ENCODE results near the gene ZNF77.
"Not testable (repeated sequence)": the region's sequence is repeated elsewhere in the genome, so short reads cannot be mapped to it uniquely, and the experiment has no call there.

Gene ZNF77

DNA sequence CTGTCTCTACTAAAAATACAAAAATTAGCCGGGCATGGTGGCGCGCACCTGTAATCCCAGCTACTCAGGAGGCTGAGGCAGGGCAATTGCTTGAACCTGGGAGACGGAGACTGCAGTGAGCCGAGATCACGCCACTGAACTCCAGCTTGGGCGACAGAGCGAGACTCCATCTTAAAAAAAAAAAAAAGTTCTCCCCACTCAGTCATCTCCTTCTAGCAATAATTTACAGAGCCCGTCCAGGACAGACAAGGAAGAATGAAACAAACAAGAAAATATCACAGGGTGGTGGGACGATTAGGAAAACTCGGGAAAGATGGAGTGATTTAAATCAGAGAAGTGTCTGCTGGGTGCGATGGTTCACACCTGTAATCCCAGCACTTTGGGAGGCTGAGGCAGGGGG, 18.9 kb upstream of the ZNF77 start:
- not testable (repeated sequence) for DNase-seq; H3K4me2 ChIP-seq (ENCODE audit: low read length); H3K23ac ChIP-seq (ENCODE audit: low read length); H4K12ac ChIP-seq (ENCODE audit: low read depth, low read length); H3K14ac ChIP-seq (ENCODE audit: low read length); H2BK5ac ChIP-seq (ENCODE audit: low read depth, low read length, poor library complexity); H3K9me3 ChIP-seq (ENCODE audit: insufficient read depth, low read depth, low read length); H3K4me3 ChIP-seq (ENCODE audit: low read depth, low read length); H4K8ac ChIP-seq (ENCODE audit: low read depth, low read length); H3K27ac ChIP-seq (ENCODE audit: low read depth, low read length); H4K91ac ChIP-seq (ENCODE audit: low read depth, low read length); H3K18ac ChIP-seq (ENCODE audit: low read length); H2BK12ac ChIP-seq (ENCODE audit: low read length); H3K4me1 ChIP-seq (ENCODE audit: control insufficient read depth in 1 of 2, insufficient read depth in 2 of 2, low read length in 2 of 2); H3K79me1 ChIP-seq (ENCODE audit: low read length); H2AFZ ChIP-seq (ENCODE audit: insufficient read depth, low read length, poor library complexity); H3K9ac ChIP-seq (ENCODE audit: low read length); H3K36me3 ChIP-seq (ENCODE audit: control insufficient read depth in 1 of 2, insufficient read depth in 2 of 2, low read length in 2 of 2); H3K4ac ChIP-seq (ENCODE audit: low read depth, low read length); H2BK120ac ChIP-seq (ENCODE audit: insufficient read depth, low read length, poor library complexity); H2AK5ac ChIP-seq (ENCODE audit: low read length); H3K27me3 ChIP-seq (ENCODE audit: insufficient read depth, low read length); H3K79me2 ChIP-seq (ENCODE audit: control insufficient read depth, insufficient read depth, low read length, poor library complexity)
- whole genome bisulfite sequencing (ENCODE audit: extremely low coverage, insufficient coverage, insufficient read length): no CpG with 5 or more reads among the region's 12 CpGs

DNA sequence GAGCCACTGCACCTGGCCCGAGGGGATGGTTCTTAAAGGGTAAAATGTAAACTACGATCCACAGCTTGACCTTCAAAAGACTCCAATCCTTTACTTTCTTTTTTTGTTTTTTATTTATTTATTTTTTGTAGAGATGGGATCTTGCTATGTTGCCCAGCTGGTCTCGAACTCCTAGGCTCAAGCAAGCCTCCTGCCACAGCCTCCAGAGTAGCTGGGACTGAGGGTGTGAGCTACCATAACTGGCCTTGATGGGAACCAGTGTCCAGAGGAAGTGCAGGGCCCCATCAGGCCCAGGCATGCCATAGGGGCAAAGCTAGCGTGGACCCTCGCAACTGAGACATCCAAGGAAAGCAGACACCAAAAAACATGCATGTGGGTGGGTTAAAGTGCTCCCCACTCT, 18.4 kb upstream of the ZNF77 start:
- no peak overlapping the region for H3K14ac ChIP-seq (ENCODE audit: low read length)
- H2AFZ ChIP-seq (ENCODE audit: insufficient read depth, low read length, poor library complexity): no peak overlapping the region
- H3K27ac ChIP-seq (ENCODE audit: low read depth, low read length): no peak overlapping the region
- no peak overlapping the region for H3K9ac ChIP-seq (ENCODE audit: low read length)
- no CpG with 5 or more reads among the region's 5 CpGs for WGBS (ENCODE audit: extremely low coverage, insufficient coverage, insufficient read length)
- no peaks in the 10 kb centered on the region for H3K4me1 ChIP-seq (ENCODE audit: control insufficient read depth in 1 of 2, insufficient read depth in 2 of 2, low read length in 2 of 2)
- H4K91ac ChIP-seq (ENCODE audit: low read depth, low read length): no peak overlapping the region
- no peaks in the 10 kb centered on the region for H3K79me2 ChIP-seq (ENCODE audit: control insufficient read depth, insufficient read depth, low read length, poor library complexity)
- H3K79me1 ChIP-seq (ENCODE audit: low read length): no peaks in the 10 kb centered on the region
- no peaks in the 10 kb centered on the region for H3K27me3 ChIP-seq (ENCODE audit: insufficient read depth, low read length)
- H2AK5ac ChIP-seq (ENCODE audit: low read length): no peak overlapping the region
- no peak overlapping the region for H3K4ac ChIP-seq (ENCODE audit: low read depth, low read length)
- no peak overlapping the region for H4K12ac ChIP-seq (ENCODE audit: low read depth, low read length)
- no peak overlapping the region for H3K23ac ChIP-seq (ENCODE audit: low read length)
- H2BK120ac ChIP-seq (ENCODE audit: insufficient read depth, low read length, poor library complexity): no peak overlapping the region
- H3K36me3 ChIP-seq (ENCODE audit: control insufficient read depth in 1 of 2, insufficient read depth in 2 of 2, low read length in 2 of 2): no peaks in the 10 kb centered on the region
- H2BK5ac ChIP-seq (ENCODE audit: low read depth, low read length, poor library complexity): no peak overlapping the region
- H3K18ac ChIP-seq (ENCODE audit: low read length): no peak overlapping the region
- no peak overlapping the region for H3K4me2 ChIP-seq (ENCODE audit: low read length)
- no peak overlapping the region for H2BK12ac ChIP-seq (ENCODE audit: low read length)
- H4K8ac ChIP-seq (ENCODE audit: low read depth, low read length): no peak overlapping the region
- H3K9me3 ChIP-seq (ENCODE audit: insufficient read depth, low read depth, low read length): no peaks in the 10 kb centered on the region
- DNase-seq: no peak
- no peak overlapping the region for H3K4me3 ChIP-seq (ENCODE audit: low read depth, low read length)

DNA sequence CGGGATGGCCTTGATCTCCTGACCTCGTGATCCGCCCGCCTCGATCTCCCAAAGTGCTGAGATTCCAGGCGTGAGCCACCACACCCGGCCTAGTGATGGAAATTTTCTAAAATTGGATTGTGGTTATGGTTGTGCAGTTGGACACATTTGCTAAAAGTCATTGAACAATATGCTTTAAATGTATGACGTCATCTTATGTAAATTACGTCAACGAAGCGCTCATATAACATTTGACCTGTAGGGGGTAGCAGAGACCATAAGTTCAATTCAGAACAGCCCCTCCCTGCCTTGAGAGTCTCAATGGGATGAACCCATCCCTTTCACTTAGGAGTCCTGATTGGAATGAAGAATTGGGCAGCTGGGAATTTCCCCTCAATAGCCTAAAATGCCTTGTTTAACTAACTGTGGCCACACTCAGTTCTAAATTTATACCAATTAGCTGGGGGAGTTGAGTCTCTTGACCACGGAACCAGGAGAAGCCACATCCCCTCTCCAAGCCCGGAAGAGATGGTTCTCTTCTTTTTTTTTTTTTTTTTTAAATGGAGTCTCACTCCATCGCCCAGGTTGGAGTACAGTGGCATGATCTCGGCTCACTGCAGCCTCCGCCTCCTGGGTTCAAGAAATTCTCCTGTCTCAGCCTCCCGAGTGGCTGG, 17.4 kb upstream of the ZNF77 start:
- Histone ChIP-seq H3K79me2 (ENCODE audit: control insufficient read depth, insufficient read depth, low read length, poor library complexity) (no peaks in the 10 kb centered on the region), H3K27me3 (ENCODE audit: insufficient read depth, low read length) (no peaks in the 10 kb centered on the region), H3K23ac (ENCODE audit: low read length) (no peak overlapping the region), H3K4me1 (ENCODE audit: control insufficient read depth in 1 of 2, insufficient read depth in 2 of 2, low read length in 2 of 2) (no peaks in the 10 kb centered on the region), H3K79me1 (ENCODE audit: low read length) (no peaks in the 10 kb centered on the region), H3K9me3 (ENCODE audit: insufficient read depth, low read depth, low read length) (no peaks in the 10 kb centered on the region), H3K4me2 (ENCODE audit: low read length) (no peak overlapping the region), H3K18ac (ENCODE audit: low read length) (no peak overlapping the region), H4K91ac (ENCODE audit: low read depth, low read length) (no peak overlapping the region), H4K8ac (ENCODE audit: low read depth, low read length) (no peak overlapping the region), H2AK5ac (ENCODE audit: low read length) (no peak overlapping the region), H3K36me3 (ENCODE audit: control insufficient read depth in 1 of 2, insufficient read depth in 2 of 2, low read length in 2 of 2) (no peaks in the 10 kb centered on the region), H2AFZ (ENCODE audit: insufficient read depth, low read length, poor library complexity) (no peak overlapping the region), H3K4ac (ENCODE audit: low read depth, low read length) (no peak overlapping the region), H4K12ac (ENCODE audit: low read depth, low read length) (no peak overlapping the region), H2BK5ac (ENCODE audit: low read depth, low read length, poor library complexity) (no peak overlapping the region), H3K14ac (ENCODE audit: low read length) (no peak overlapping the region), H2BK120ac (ENCODE audit: insufficient read depth, low read length, poor library complexity) (no peak overlapping the region), H3K4me3 (ENCODE audit: low read depth, low read length) (no peak overlapping the region), H3K27ac (ENCODE audit: low read depth, low read length) (no peak overlapping the region), H3K9ac (ENCODE audit: low read length) (no peak overlapping the region), H2BK12ac (ENCODE audit: low read length) (no peak overlapping the region)
- WGBS (ENCODE audit: extremely low coverage, insufficient coverage, insufficient read length): no CpG with 5 or more reads among the region's 17 CpGs
- DNase-seq: peak; percentile 79 to 97

DNA sequence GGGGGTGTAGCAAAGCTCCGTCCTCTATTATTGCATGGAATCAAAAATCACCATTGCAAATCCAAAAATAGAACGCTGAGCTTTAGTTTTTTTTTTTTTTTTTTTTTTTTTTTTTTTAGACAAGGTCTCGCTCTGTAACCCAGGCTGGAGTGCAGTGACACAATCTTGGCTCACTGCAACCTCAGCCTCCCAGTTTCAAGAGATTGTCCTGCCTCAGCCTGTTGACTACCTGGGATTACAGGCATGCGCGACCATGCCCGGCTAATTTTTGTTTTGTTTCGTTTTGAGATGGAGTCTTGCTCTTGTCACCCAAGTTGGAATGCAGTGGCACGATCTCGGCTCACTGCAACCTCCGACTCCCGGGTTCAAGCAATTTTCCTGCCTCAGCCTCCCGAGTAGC, 15.3 kb upstream of the ZNF77 start:
- Histone ChIP-seq H4K12ac (ENCODE audit: low read depth, low read length) (no peak overlapping the region), H2AFZ (ENCODE audit: insufficient read depth, low read length, poor library complexity) (no peak overlapping the region), H3K4me1 (ENCODE audit: control insufficient read depth in 1 of 2, insufficient read depth in 2 of 2, low read length in 2 of 2) (no peaks in the 10 kb centered on the region), H3K27ac (ENCODE audit: low read depth, low read length) (no peak overlapping the region), H2BK5ac (ENCODE audit: low read depth, low read length, poor library complexity) (no peak overlapping the region), H3K36me3 (ENCODE audit: control insufficient read depth in 1 of 2, insufficient read depth in 2 of 2, low read length in 2 of 2) (no peaks in the 10 kb centered on the region), H2BK120ac (ENCODE audit: insufficient read depth, low read length, poor library complexity) (no peak overlapping the region), H3K79me1 (ENCODE audit: low read length) (no peaks in the 10 kb centered on the region), H4K8ac (ENCODE audit: low read depth, low read length) (no peak overlapping the region), H3K4me2 (ENCODE audit: low read length) (no peak overlapping the region), H3K18ac (ENCODE audit: low read length) (no peak overlapping the region), H3K14ac (ENCODE audit: low read length) (no peak overlapping the region), H2BK12ac (ENCODE audit: low read length) (no peak overlapping the region), H3K27me3 (ENCODE audit: insufficient read depth, low read length) (no peaks in the 10 kb centered on the region), H4K91ac (ENCODE audit: low read depth, low read length) (no peak overlapping the region), H3K79me2 (ENCODE audit: control insufficient read depth, insufficient read depth, low read length, poor library complexity) (no peaks in the 10 kb centered on the region), H2AK5ac (ENCODE audit: low read length) (no peak overlapping the region), H3K4ac (ENCODE audit: low read depth, low read length) (no peak overlapping the region), H3K9ac (ENCODE audit: low read length) (no peak overlapping the region), H3K9me3 (ENCODE audit: insufficient read depth, low read depth, low read length) (no peaks in the 10 kb centered on the region), H3K23ac (ENCODE audit: low read length) (no peak overlapping the region), H3K4me3 (ENCODE audit: low read depth, low read length) (no peak overlapping the region)
- WGBS (ENCODE audit: extremely low coverage, insufficient coverage, insufficient read length): no CpG with 5 or more reads among the region's 12 CpGs
- no peak for DNase-seq
